Activated CD4-positive, CD25-positive, alpha-beta regulatory T cell treated with anti-CD3 and anti-CD28 coated beads, Interleukin-2, amount 50 U/mL, for 16 hours (primary cell): ENCODE measurements around the gene IDH3B.

Experiments used
- DNase-seq: peaks from one replicate; pipeline ENCODE4 v3.0.0-alpha.2; 2020; ENCODE audit warnings: low read depth, low spot score

IDH3B gene

DNA sequence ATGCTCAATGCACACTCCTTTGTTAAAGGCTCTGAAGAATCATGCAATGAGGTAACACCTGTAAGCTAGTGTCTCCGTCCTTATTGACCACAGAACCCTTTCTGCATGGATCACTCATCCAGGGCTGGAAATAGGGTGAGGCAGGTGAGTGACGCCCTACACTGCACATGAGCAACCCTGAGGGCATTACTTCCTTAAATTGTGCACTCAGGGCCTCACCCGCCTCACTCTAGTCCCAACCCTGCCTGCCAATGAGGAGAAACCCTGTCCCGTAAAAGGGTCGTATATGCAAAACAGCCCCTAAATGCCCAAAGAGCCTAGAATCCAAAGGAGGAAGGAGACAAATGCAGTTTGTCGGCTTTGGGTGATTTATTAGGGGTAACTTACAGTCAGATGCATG, 45.2 kb downstream of the IDH3B start:
- DNase-seq = no peak

GRCh38 chr20:2617099-2617714, 46.8 kb downstream of the IDH3B start:
- DNase-seq = no peak

DNA sequence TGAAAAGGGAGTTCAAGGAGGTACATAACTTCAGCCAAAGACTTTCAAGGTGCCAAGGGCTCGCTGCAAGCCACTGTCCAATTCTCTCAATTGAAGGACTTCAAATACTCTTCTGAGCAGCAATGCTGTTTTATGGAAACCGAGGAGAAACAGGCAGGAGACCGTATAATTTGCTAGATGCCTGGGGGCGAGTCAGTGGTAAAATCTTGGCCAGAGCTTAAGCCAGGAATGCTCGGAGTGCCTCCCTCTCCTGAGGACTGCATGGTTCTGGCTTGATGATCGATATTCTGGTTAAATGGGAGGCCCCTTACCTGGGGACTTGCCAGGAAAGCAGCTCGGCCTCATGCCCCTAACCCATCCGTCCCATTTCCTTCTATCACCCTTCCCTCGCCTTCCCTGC, 47.4 kb downstream of the IDH3B start:
- no peak for DNase-seq

- DNase-seq = no peak
Observed at GRCh38 chr20:2612073-2612472, 51.9 kb downstream of the IDH3B start.

DNA sequence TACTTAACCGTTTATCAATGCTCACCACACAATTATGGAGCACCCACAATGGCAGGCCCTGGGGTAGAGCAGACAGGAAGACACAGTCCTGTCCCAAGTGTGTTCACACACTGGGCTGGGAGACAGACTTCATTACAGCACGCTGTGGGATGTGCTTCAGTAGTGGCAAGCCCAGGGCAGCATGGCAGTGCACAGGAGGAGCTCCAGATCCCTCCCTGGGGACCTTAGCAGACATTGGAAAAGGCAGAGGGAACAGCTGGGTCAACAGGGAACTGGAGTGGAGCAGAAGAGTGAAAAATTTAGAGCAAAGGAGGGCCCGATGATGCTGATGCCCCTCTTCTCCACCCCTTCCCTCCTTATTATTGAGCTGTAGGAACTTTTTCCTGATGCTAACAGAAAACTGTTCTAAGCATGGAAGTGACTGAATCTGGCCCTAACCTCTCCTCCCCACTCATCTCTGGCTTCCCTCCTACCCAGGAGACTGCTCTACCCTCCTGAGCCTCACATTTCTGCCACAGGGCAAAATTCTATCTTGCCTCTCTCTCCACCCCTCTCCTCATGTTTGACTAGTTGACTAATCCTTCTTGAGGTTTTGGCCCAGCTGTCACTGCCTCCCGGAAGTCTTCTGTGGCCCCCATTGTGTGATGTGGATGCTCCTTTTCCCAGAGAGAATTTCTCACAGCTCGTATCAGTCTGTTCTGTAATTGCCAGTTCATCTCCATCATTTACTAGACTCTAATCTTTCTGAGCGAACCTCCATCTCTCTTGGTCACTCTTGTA, 52.9 kb downstream of the IDH3B start:
- DNase-seq = no peak

DNA sequence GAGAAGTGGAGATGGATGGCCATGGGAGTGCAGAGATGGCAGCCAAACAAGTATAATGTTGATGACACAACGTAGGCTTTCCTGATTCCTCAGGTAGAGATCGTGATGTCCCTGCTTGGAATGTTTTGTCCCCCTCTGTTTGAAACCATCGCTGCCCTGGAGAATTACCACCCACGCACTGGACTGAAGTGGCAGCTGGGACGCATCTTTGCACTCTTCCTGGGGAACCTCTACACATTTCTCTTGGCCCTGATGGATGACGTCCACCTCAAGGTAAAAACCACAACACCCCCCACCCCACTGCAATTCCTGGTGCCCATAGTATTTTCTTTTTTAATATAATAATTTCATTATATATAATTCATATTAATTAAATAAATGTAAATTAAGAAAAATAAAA, 53.7 kb downstream of the IDH3B start:
- no peak for DNase-seq
